DOHH2 (cell line): ENCODE measurements around the gene SIM1.

Source experiments
- H3F3A ChIP-seq: fragments of 200-600 bp; sonication (generic), shearing (Covaris generic); 2 replicates; pipeline ENCODE4 v1.6.0; 2016; ENCODE audit warnings: antibody characterized with exemption, mild to moderate bottlenecking; ENCODE audit not compliant: control insufficient read depth, insufficient read depth
- H3K27ac ChIP-seq: fragments of 200-600 bp; sonication (generic); 2 replicates; pipeline ENCODE4 v1.5.1; 2014; ENCODE audit warnings: low read depth, mild to moderate bottlenecking, low read length, moderate library complexity
- H3K27me3 ChIP-seq: fragments of 200-600 bp; sonication (generic); 2 replicates; pipeline ENCODE4 v1.6.1; 2014; ENCODE audit warnings: mild to moderate bottlenecking, low read length, mixed read lengths; ENCODE audit not compliant: control insufficient read depth
- H3K36me3 ChIP-seq: fragments of 200-600 bp; sonication (generic); 2 replicates; pipeline ENCODE4 v1.6.1; 2014; ENCODE audit warnings: mild to moderate bottlenecking, low read length, moderate library complexity, mixed read lengths; ENCODE audit not compliant: control insufficient read depth
- H3K4me1 ChIP-seq: fragments of 200-600 bp; sonication (generic); 2 replicates; pipeline ENCODE4 v1.6.1; 2014; ENCODE audit warnings: mild to moderate bottlenecking, low read length, mixed read lengths; ENCODE audit not compliant: control insufficient read depth
- H3K4me2 ChIP-seq: fragments of 200-600 bp; sonication (generic); 2 replicates; pipeline ENCODE4 v1.6.0; 2014; ENCODE audit warnings: mild to moderate bottlenecking, low read length, moderate library complexity
- H3K4me3 ChIP-seq: fragments of 200-600 bp; sonication (generic); 2 replicates; pipeline ENCODE4 v1.5.1; 2014; ENCODE audit warnings: mild to moderate bottlenecking, low read length, mixed read lengths
- H3K79me2 ChIP-seq: fragments of 200-600 bp; sonication (generic); 2 replicates; pipeline ENCODE4 v1.6.1; 2014; ENCODE audit warnings: mild to moderate bottlenecking, low read length, mixed read lengths; ENCODE audit not compliant: control insufficient read depth
- H3K9me2 ChIP-seq: fragments of 200-600 bp; sonication (generic); replicated peaks from 2 replicates; pipeline ENCODE4 v1.6.1; 2014; ENCODE audit warnings: mild to moderate bottlenecking, low read length, mixed read lengths; ENCODE audit not compliant: control insufficient read depth
- H3K9me3 ChIP-seq: fragments of 200-600 bp; sonication (generic); 2 replicates; pipeline ENCODE4 v1.6.1; 2014; ENCODE audit warnings: antibody characterized with exemption, low read length, mixed read lengths; ENCODE audit not compliant: control insufficient read depth, insufficient read depth
- H4K20me1 ChIP-seq: fragments of 200-600 bp; sonication (generic); 2 replicates; pipeline ENCODE4 v1.6.0; 2014; ENCODE audit warnings: low read depth, mild to moderate bottlenecking, antibody characterized with exemption, low read length, moderate library complexity; ENCODE audit not compliant: control insufficient read depth, insufficient read depth
- CTCF ChIP-seq: fragments of 200-600 bp; sonication (generic); IDR thresholded peaks from one replicate; pipeline ENCODE4 v1.5.1; 2014; ENCODE audit warnings: antibody characterized with exemption, mild to moderate bottlenecking, low read depth, low read length; ENCODE audit not compliant: poor library complexity, severe bottlenecking
- EZH2phosphoT487 ChIP-seq: fragments of 200-600 bp; sonication (generic); IDR thresholded peaks from 2 replicates; pipeline ENCODE4 v1.6.1; 2017; ENCODE audit warnings: borderline replicate concordance, mild to moderate bottlenecking, antibody characterized with exemption, low read length, moderate library complexity, mixed read lengths

SIM1 gene

GRCh38 chr6:100506651-100507050 is 41.9 kb upstream of the SIM1 start:
- Histone ChIP-seq H3K27ac (no peak overlapping the region), H3K79me2 (no peaks in the 10 kb centered on the region), H4K20me1 (no peaks in the 10 kb centered on the region), H3F3A (no peaks in the 10 kb centered on the region), H3K4me3 (no peak overlapping the region), H3K9me3 (no peaks in the 10 kb centered on the region), H3K4me2 (no peak overlapping the region), H3K36me3 (peaks cover 11% of the 10 kb centered on the region), H3K9me2 (no peaks in the 10 kb centered on the region), H3K27me3 (no peaks in the 10 kb centered on the region), H3K4me1 (no peaks in the 10 kb centered on the region)
- TF ChIP-seq EZH2phosphoT487 (no peak), CTCF (no peak)

GRCh38 chr6:100504786-100505737 is 40.3 kb upstream of the SIM1 start:
- no peak for TF ChIP-seq CTCF
- no peak for TF ChIP-seq EZH2phosphoT487
- H3K4me3 ChIP-seq: no peak overlapping the region

GRCh38 chr6:100503043-100503705 is 38.5 kb upstream of the SIM1 start:
- Histone ChIP-seq H3K4me2 (no peak overlapping the region), H3K27me3 (no peaks in the 10 kb centered on the region), H3K9me3 (no peaks in the 10 kb centered on the region), H3K27ac (no peak overlapping the region), H3K4me1 (no peaks in the 10 kb centered on the region), H3K9me2 (no peaks in the 10 kb centered on the region), H3F3A (no peaks in the 10 kb centered on the region), H3K79me2 (no peaks in the 10 kb centered on the region), H3K4me3 (no peak overlapping the region), H4K20me1 (no peaks in the 10 kb centered on the region), H3K36me3 (no peaks in the 10 kb centered on the region)
- TF ChIP-seq CTCF (no peak), EZH2phosphoT487 (no peak)

More at GRCh38 chr6:100504786-100505737, 40.3 kb upstream of the SIM1 start:
- no peaks in the 10 kb centered on the region for H3K79me2 ChIP-seq
- no peaks in the 10 kb centered on the region for H3K27me3 ChIP-seq
- no peaks in the 10 kb centered on the region for H3K4me1 ChIP-seq
- no peak overlapping the region for H3K27ac ChIP-seq
- no peaks in the 10 kb centered on the region for H4K20me1 ChIP-seq
- H3K9me3 ChIP-seq: no peaks in the 10 kb centered on the region
- no peaks in the 10 kb centered on the region for H3K9me2 ChIP-seq
- no peaks in the 10 kb centered on the region for H3F3A ChIP-seq
- H3K36me3 ChIP-seq: peaks cover 6% of the 10 kb centered on the region
- H3K4me2 ChIP-seq: no peak overlapping the region
